HG02943 (cell line): ENCODE measurements around the gene FBXO34.
"Not testable (repeated sequence)": the region's sequence is repeated elsewhere in the genome, so short reads cannot be mapped to it uniquely, and the experiment has no call there.

ENCODE experiments used
- ATAC-seq: cut with Tn5 transposase; IDR thresholded peaks from one replicate; pipeline ENCODE4 v1.9.1; 2021; ENCODE audit warnings: mild to moderate bottlenecking, low read depth, moderate library complexity; ENCODE audit not compliant: unreplicated experiment

The FBXO34 gene

DNA sequence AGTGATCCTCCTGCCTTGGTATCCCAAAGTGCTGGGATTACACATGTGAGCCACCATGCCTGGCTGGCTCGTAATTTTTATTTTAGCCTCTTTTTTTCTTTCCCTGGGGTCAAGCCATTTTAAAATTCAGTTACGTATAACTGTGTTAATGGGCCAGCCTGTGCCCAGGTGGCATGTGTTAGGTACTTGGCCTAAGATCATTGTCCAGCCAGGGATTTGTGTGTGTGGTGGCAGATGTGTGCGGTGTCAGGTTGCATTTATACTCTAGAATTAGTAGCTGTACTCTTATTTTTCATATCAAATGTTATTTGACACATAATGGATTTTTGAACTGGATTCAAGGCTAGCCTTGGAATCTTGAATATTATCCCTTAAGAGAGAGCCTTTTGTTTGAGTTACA, 69.3 kb downstream of the FBXO34 start:
- no peak for ATAC-seq

DNA sequence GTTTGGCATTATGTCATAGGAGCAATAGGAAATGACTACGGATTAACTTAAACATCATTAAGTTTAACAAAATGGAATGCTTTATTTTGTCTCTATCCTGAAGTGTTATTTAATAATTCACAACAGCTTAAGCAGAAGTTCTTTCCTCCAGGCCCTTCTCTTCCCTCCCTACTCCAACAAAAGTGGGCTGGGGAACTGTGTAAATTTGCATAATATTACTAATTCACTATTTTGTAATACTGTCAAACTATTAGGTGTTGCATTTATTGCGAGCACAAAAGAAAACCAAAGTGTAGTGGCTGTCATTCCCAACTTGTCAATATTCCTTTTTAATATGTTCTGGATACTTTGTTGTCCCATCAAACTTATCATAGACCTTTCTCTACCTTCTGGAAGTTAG, 70.6 kb downstream of the FBXO34 start:
- ATAC-seq = no peak

DNA sequence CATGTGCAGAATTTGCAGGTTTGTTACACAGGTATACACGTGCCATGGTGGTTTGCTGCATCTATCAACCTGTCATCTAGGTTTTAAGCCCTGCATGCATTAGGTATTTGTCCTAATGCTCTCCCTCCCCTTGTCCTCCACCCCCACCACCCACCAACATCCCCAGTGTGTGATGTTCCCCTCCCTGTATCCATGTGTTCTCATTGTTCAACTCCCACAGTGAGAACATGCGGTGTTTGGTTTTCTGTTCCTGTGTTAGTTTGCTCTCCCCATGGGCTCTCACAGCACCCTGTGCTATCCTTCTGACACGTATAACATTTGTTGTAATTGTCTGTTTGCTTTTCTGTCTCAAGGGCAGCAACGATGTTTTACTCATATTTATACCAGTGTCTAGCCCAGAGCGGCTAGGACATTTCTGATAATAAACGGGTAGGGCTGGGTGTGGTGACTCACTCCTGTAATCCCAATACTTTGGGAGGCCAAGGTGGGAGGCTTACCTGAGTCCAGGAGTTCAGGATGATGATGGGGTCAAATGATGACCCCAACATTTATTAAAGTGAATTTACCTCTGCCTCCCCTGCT, 73.5 kb downstream of the FBXO34 start:
- not testable (repeated sequence) for ATAC-seq

DNA sequence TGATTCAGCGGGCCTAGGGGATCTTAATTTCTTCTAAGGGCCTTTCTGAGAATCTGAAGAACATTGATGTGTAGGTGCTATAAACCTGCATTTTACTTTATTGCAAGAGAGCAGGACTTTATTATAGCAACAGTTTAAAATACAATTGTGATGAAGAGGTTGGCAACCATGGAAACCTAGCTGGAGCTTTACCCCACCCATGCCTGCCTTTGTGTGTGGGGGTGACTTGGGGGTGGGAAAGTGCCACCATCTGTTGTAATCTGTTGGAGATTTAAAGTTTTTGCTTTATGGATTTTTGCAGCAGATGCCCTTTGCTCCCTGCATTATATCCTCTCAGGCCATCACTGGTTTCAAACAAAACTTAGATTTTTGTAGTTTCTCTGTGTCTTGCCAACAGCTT, 75.8 kb downstream of the FBXO34 start:
- ATAC-seq = no peak

DNA sequence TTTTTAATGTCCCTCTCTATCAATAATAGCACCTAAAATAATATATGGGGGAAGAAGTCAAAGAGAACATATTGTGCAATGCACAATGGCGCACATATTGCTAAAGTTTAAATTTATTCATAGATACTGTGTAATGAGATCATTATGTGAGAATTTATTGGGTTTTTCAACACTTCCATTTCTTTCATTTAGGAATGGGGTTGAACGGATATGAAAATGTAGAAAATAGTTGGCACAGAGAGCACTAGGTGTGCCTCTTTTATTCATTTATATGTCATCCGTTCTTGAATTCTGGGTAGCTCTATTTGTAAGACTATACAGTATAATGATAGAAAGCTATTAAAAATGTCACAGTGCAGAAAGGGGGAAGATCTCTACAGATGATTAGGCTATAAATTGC, 76.5 kb downstream of the FBXO34 start:
- ATAC-seq = no peak

DNA sequence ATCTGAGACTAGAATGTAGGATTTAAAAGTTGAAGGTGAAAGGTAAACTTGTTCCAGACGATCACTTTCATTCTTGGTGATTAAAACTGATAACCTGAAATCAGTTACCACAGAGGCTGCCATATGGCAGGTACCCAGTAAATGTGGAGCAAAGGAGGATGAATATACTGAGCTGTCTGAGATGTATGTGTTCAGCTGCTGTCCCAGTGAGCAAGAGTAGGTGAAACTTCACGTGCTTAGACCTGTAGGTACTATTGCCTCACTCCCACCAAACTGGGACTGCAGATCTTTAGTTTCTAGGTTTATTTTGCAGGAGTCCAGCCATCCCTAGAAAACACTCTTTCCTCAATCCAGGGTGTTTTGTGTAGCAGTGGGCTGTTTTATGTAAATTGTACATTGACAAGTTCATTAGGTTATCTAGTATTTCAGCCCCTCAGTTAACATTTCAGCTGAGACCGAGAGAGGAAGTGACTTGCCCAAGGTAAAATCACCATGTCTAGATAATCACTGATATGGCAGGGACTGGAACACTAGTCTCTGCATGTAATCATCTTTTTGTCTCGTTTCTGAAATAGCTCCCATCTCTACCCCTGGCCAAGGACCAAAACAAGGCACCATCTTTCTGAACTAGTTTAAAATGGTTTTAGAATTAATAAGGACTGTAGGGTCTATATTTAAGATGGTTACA, 77.7 kb downstream of the FBXO34 start:
- ATAC-seq = peak; percentile 55

DNA sequence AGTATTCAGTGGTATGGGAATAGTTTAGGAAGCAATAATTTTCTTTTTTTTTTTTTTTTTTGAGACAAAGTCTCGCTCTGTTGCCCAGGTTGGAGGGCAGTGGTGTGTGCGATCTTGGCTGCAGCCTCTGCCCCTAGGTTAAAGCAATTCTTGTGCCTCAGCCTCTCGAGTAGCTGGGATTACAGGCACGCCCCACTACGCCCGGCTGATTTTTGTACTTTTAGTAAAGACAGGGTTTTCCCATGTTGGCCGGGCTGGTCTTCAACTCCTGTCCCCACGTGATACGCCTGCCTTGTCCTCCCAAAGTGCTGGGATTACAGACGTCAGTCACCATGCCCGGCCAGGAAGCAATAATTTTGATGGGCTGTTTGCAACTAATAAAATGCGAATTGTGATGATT, 78.3 kb downstream of the FBXO34 start:
- ATAC-seq = peak; percentile 35

DNA sequence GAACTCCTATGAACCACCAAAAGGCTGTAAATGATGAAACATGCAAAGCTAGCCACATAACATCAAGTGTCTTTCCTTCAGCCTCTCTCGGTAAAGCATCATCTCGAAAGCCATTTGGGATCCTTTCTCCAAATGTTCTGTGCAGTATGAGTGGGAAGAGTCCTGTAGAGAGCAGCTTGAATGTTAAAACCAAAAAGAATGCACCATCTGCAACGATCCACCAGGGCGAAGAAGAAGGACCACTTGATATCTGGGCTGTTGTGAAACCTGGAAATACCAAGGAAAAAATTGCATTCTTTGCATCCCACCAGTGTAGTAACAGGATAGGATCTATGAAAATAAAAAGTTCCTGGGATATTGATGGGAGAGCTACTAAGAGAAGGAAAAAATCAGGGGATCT, 79.2 kb downstream of the FBXO34 start:
- no peak for ATAC-seq

DNA sequence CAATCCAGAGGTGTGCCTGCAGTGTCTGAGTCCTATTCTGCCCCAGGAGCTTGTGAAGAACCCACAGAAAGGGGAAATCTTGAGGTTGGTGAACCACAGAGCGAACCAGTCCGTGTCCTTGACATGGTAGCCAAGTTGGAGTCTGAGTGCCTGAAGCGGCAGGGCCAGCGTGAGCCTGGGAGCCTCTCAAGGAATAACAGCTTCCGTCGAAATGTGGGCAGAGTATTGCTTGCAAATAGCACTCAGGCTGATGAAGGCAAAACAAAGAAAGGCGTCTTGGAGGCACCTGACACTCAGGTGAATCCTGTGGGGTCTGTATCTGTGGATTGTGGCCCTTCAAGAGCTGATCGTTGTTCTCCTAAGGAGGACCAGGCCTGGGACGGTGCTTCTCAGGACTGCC, 79.9 kb downstream of the FBXO34 start:
- ATAC-seq = no peak

DNA sequence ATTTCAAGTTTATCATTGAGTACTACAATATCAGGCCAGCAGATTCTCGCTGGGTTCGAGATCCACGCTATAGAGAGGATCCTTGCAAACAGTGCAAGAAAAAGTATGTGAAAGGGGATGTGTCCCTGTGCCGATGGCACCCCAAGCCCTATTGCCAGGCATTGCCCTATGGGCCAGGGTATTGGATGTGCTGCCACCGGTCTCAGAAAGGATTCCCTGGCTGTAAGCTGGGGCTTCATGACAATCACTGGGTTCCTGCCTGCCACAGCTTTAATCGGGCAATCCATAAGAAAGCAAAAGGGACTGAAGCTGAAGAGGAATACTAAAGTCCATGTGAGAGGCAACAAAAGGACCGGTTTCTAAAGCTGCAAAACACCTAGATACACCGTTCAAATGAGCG, 81.0 kb downstream of the FBXO34 start:
- ATAC-seq = no peak

DNA sequence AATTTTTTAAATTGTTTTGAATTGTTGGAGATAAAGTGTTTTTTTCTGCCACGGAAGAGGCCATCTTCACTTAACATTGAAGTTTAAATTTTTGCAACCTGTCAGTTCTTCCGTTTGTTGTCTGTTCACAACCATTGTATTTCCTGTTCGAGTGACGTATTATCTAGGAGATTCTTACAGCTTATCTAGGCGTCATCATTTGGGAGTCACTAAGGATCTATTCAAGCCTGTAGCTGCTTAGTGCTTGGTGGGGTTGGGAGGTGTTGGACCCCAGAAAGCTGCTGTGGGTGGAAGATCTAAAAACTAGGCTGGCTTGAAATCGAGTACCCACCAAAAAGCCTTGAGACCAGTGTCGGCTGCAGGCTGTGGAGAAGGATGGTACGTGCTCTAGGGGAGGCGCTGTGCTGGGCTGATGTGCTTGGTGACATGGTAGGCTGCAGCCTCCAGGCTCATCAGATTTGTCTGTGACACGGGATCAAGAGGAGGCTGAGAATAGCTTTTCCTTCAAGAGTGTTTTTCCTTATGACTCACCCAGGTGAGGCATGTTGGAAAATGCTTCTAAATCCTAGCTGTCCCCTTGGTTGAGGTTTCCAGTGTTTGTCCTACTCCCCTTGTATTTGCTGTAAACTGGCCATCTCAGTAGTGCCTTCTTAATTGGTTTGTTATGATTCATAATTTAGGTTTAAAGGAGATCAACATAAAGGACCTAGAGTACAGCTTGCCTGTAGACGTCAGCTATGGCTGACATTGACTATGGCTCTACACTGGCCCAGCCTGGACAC, 82.7 kb downstream of the FBXO34 start:
- ATAC-seq = no peak

DNA sequence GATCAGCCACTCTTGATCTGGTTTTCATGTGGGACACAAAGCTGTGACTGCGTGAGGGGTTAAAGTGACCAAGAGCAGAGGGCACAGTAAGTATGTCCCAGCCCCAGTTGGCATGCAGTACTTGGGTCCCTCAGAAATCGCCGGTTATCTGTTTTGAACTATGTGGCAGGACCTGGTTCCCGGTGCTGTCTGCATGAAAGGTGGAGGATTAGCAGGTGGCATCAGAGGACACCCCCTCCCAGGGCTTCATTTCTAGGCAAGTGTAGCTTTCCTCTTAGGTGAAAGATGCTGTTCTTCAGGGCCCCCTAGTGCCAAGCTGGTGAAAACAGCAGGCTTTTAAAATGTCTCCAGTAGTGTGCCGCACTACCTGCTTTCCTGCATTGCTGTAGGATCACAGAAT, 83.3 kb downstream of the FBXO34 start:
- no peak for ATAC-seq

DNA sequence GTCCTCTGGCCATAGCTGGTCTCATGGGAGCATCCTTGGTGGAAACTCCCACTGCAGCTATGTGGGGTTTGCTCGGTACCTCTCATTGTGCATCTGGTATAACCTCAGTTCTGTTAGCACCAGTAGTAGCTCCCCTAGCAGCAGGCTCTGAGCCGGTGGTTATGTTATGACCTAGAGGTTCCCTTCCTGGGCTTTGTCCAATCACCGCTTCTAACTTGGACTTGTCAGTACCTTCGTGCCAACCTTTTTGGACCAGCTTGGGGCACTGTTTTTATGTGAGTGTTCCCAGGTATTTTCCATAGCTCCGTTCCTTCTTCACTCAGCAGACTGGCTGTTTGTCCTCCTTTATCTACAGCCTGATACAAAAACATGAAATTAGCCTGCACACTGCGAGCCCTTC, 84.7 kb downstream of the FBXO34 start:
- ATAC-seq = no peak

DNA sequence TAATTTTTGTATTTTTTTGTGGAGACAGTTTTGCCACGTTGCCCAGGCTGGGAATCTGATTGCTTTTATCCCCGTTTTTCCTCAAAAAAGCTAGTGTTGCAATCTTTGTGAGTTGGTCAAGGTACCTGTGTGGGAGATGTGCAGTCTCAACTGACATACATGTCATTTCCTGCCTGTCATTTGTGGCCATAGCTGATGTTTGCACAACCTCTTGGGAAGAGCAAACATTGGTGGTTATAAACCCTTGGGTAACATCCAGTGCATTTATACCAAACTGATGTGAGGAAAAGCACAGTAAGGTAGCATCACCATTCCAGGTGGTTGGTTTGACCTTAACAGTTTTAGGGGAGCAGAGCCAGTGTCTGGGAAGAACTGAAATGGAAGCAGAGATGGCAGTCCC, 85.7 kb downstream of the FBXO34 start:
- no peak for ATAC-seq

DNA sequence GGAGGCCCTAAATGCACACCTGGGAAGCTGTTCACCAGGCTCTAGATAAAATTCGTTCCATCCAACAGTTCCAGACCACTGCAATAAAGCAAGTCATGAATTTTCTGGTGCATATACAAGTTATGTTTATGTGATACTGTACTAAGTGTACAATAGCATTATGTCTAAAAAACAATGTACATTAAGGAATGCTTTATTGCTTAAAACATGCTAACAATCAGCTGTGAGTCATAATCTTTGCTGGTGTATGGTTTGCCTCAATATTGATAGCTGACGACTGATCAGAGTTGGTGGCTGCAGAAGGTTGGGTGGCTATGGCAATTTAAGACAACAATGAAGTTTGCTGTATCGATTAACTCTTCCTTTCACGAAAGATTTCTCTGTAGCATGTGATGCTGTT, 88.1 kb downstream of the FBXO34 start:
- no peak for ATAC-seq

DNA sequence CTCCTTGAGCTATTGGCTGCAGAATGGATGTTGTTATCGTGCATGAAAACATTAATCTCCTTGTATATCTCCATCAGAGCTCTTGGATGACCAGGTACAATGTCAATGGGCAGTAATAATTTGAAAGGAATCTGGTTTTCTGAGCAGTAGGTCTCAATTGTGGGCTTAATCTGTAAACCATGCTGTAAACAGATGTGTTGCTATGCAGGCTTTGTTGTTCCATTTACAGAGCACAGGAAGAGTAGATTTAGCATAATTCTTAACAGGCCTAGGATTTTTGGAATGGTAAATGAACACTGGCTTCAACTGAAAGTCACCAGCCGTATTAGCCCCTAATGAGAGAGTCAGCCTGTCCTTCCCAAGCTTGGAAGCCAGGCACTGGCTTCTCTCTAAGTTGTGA, 90.0 kb downstream of the FBXO34 start:
- no peak for ATAC-seq

DNA sequence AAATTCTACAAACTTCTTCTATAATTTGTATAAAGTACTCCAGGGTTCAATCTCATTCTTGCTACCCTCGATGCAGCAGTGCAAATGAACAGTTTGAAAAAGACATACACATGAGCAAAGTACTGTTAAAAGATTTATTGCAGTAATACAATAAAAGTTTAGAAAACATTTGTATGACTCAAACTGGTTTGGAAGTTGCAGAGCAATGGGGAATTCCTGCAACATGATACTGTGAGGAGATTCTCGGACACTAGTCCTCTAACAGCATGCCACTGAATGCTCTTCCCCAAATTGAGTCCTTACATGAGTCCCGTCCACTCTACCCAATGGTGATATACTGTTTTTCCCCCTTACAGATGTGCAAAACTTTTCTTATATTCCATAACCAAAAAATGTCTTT, 95.0 kb downstream of the FBXO34 start:
- no peak for ATAC-seq

DNA sequence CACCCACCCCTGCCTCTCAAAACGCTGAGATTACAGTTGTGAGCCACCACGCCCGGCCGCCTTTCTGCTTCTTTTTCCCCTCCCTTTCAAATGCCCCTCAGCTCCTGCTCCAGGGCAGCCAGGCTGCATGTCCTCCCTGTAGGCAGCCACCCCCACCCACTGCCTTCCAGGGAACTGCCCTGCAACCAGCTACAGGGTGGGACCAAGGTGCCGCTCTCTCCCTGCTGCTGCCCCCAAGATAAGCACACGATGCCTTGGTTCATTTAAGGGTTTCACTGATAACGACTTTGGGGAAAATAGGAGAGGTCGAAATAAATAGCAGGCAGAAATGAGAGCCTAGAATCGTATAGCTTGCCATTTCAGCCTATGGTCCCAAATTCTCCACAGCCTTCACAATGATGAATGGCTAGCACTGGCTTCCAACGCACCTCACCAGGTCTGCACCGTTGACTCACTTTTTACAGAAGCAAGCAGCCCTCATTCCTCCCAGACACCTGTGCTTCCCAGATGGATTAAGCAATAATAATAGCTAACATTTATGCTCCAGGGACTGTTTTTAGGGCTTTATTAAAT, 99.7 kb downstream of the FBXO34 start:
- no peak for ATAC-seq

DNA sequence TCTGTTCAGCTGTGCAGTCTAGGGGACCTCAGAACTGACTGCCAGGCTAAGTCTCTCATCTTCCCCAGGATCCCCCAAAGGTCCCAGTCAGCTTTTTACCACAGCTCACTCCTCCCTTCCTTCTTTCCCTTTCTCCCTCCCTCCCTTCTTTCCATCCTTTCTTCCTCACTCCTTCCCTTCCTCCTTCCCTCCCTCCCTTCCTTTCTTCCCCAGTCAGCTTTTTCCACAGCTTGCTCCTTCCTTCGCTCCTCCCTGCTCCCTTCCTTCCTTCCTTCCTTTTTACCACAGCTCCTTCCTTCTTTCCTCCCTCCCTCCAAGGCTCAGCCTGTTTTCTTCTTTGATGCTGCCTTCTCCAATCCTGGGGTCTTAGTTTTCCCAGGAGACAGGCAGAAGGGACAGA, 101.2 kb downstream of the FBXO34 start:
- no peak for ATAC-seq

DNA sequence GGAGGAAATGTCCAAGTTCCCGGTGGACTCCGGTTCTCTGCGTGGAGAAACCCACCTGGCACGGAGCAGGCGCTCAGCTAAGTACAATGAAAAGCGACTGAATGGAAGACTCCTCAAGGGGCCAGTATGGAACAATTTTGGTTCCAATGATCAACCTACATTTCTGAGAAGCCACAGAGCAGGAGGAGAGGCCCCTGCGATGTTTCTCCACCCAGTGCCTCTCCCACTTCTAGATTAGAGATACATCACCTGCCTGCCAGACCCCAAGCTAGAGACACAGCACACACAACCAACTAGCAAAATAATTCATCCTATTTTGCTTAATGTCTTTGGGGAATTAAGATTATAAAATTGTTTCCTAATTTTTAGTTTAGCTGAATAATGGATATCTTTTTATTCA, 101.6 kb downstream of the FBXO34 start:
- no peak for ATAC-seq
